ENCODE results near the gene HOXA10.

Gene HOXA10

GRCh38 chr7:27215356-27215755 is 41.2 kb upstream of the HOXA10 start:
- H3K4me3 ChIP-seq (replicated peaks; ENCODE audit: low read depth, low read length): no peak overlapping the region
- no peaks in the 10 kb centered on the region; the same call in none of the 2 replicates for H3K27me3 ChIP-seq (replicated peaks; ENCODE audit: control insufficient read depth, insufficient read depth, low read length)
- H3K36me3 ChIP-seq (ENCODE audit: control insufficient read depth, insufficient read depth, low read length): no peaks in the 10 kb centered on the region

GRCh38 chr7:27214239-27214950 is 40.3 kb upstream of the HOXA10 start:
- Histone ChIP-seq H3K4me3 (replicated peaks; ENCODE audit: low read depth, low read length) (no peak overlapping the region), H3K27me3 (replicated peaks; ENCODE audit: control insufficient read depth, insufficient read depth, low read length) (no peaks in the 10 kb centered on the region; the same call in none of the 2 replicates), H3K36me3 (ENCODE audit: control insufficient read depth, insufficient read depth, low read length) (no peaks in the 10 kb centered on the region)
- no peak for DNase-seq (ENCODE audit: extremely low read depth, insufficient read length)
- TF ChIP-seq, protein P1, sequence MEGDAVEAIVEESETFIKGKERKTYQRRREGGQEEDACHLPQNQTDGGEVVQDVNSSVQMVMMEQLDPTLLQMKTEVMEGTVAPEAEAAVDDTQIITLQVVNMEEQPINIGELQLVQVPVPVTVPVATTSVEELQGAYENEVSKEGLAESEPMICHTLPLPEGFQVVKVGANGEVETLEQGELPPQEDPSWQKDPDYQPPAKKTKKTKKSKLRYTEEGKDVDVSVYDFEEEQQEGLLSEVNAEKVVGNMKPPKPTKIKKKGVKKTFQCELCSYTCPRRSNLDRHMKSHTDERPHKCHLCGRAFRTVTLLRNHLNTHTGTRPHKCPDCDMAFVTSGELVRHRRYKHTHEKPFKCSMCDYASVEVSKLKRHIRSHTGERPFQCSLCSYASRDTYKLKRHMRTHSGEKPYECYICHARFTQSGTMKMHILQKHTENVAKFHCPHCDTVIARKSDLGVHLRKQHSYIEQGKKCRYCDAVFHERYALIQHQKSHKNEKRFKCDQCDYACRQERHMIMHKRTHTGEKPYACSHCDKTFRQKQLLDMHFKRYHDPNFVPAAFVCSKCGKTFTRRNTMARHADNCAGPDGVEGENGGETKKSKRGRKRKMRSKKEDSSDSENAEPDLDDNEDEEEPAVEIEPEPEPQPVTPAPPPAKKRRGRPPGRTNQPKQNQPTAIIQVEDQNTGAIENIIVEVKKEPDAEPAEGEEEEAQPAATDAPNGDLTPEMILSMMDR (IDR thresholded peaks at IDR 0.05; ENCODE audit: insufficient read depth, low read length, poor library complexity, severe bottlenecking): no peak

More at GRCh38 chr7:27215356-27215755, 41.2 kb upstream of the HOXA10 start:
- TF ChIP-seq, protein P1 (IDR thresholded peaks at IDR 0.05; ENCODE audit: insufficient read depth, low read length, poor library complexity, severe bottlenecking): no peak
- no peak for DNase-seq (ENCODE audit: extremely low read depth, insufficient read length)

- H3K27me3 ChIP-seq (replicated peaks; ENCODE audit: control insufficient read depth, insufficient read depth, low read length): no peaks in the 10 kb centered on the region; the same call in none of the 2 replicates
- TF ChIP-seq, protein P1 (IDR thresholded peaks at IDR 0.05; ENCODE audit: insufficient read depth, low read length, poor library complexity, severe bottlenecking): no peak
- no peak for DNase-seq (ENCODE audit: extremely low read depth, insufficient read length)
- no peak overlapping the region for H3K4me3 ChIP-seq (replicated peaks; ENCODE audit: low read depth, low read length)
- H3K36me3 ChIP-seq (ENCODE audit: control insufficient read depth, insufficient read depth, low read length): no peaks in the 10 kb centered on the region
Measured at GRCh38 chr7:27213433-27214238, 39.5 kb upstream of the HOXA10 start.

DNA sequence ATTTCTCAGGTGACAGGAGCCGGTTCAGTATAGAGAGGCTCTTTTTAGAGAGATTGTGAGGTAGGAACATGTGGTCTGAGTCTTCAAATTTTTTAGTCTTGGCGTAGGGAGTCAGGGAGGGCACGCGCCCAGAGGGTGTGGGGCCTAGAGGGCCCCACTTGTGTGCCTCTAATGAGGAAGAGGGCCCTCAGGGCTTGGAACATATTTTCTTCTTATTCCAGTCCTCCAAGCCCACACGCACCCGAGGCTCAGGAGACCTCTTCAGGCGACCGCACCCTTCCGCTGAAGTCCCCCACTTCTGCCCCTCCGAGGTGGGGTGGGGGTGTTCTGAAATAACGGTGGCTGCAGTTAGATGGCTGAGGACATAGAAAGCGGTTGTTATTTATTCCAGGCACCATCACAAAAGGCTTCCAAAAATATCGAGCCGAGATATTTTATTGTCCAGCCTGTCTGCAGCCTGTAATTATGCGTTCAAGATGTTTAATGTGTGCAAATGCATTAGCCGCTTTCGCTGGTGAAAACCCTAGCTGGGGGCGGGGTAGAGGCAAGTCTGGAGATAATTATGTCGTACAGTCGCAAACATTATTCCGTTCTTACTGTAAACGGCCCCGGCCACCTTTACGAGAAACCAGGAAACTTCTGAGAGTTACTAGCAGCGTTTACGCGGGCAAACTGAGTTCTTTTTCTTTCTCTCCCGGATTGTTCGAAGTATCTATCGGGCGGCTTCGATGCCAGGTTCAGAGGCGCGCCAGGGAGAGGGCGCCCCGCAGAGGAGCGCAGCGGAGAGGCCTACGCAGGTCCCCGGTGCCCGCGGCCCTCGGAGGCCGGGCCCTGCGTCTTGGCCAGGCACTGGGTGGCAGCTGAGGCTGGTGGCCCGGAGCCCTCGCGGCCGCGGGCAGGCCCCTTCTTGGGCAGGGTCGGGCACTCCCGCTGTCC is 38.6 kb upstream of the HOXA10 start:
- TF ChIP-seq, protein P1 (IDR thresholded peaks at IDR 0.05; ENCODE audit: insufficient read depth, low read length, poor library complexity, severe bottlenecking): no peak
- Histone ChIP-seq H3K4me3 (replicated peaks; ENCODE audit: low read depth, low read length) (no peak overlapping the region), H3K27me3 (replicated peaks; ENCODE audit: control insufficient read depth, insufficient read depth, low read length) (no peaks in the 10 kb centered on the region; the same call in none of the 2 replicates), H3K36me3 (ENCODE audit: control insufficient read depth, insufficient read depth, low read length) (no peaks in the 10 kb centered on the region)
- no peak for DNase-seq (ENCODE audit: extremely low read depth, insufficient read length)

- TF ChIP-seq, protein P1 (IDR thresholded peaks at IDR 0.05; ENCODE audit: insufficient read depth, low read length, poor library complexity, severe bottlenecking): no peak
- Histone ChIP-seq H3K36me3 (ENCODE audit: control insufficient read depth, insufficient read depth, low read length) (no peaks in the 10 kb centered on the region), H3K4me3 (replicated peaks; ENCODE audit: low read depth, low read length) (no peak overlapping the region), H3K27me3 (replicated peaks; ENCODE audit: control insufficient read depth, insufficient read depth, low read length) (no peaks in the 10 kb centered on the region; the same call in none of the 2 replicates)
- no peak for DNase-seq (ENCODE audit: extremely low read depth, insufficient read length)
Measured at GRCh38 chr7:27211764-27212204, 37.7 kb upstream of the HOXA10 start.

Data from GM06990 (cell line).